OCI-LY7 (cell line): ENCODE measurements around the gene RPL37A.

Experiments
- EZH2phosphoT487 ChIP-seq: fragments of 200-600 bp; sonication (generic); IDR thresholded peaks from 2 replicates; pipeline ENCODE4 v1.6.1; 2018; ENCODE audit warnings: low read depth, borderline replicate concordance, mild to moderate bottlenecking, mixed run types, antibody characterized with exemption, low read length, moderate library complexity, mixed read lengths
- TF ChIP-seq, protein P1 (sequence below): fragments of 200-600 bp; sonication (generic); conservative IDR thresholded peaks from 2 replicates; pipeline ENCODE4 v1.5.1; 2014; ENCODE audit warnings: mild to moderate bottlenecking, antibody characterized with exemption, low read length, moderate library complexity, mixed read lengths

DNA sequence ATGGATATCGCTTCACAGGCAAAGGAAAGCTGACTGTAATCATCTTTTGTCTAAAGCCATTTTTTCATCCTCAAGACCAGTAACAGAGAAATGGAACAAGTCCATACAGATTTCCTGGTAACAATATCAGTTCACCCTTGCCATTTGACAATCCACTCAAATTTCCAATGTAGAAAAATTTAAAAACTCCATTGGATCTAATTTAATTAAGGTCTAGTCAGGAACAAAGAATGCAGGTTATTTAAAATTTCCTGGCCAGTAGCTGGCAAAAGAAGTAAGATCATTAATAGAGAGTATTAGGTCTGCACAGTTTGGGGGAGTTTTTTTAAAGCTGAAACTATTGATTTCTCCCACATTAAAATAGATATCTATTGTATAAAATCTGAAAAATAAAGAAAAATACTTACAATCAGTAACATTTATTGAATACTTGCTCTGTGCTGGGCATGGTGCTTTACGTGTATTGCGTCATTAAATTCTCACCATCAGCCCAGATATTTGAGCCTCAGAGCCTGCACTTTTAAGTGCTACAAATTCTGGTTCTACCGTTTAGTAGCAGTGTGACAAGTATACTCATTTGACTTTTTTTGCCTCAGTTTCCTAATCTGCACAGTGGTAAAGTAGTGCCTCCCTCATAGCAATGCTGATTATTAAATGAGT, 44.6 kb upstream of the RPL37A start:
- TF ChIP-seq, protein P1, sequence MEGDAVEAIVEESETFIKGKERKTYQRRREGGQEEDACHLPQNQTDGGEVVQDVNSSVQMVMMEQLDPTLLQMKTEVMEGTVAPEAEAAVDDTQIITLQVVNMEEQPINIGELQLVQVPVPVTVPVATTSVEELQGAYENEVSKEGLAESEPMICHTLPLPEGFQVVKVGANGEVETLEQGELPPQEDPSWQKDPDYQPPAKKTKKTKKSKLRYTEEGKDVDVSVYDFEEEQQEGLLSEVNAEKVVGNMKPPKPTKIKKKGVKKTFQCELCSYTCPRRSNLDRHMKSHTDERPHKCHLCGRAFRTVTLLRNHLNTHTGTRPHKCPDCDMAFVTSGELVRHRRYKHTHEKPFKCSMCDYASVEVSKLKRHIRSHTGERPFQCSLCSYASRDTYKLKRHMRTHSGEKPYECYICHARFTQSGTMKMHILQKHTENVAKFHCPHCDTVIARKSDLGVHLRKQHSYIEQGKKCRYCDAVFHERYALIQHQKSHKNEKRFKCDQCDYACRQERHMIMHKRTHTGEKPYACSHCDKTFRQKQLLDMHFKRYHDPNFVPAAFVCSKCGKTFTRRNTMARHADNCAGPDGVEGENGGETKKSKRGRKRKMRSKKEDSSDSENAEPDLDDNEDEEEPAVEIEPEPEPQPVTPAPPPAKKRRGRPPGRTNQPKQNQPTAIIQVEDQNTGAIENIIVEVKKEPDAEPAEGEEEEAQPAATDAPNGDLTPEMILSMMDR: no peak
- no peak for TF ChIP-seq EZH2phosphoT487
